SK-N-MC (cell line): Measurements from ENCODE around the gene TUBA4A.
A peak's percentile ranks its signal among the peaks of the same experiment; 100 is the strongest.

Experiments used
- DNase-seq: peaks from one replicate; pipeline ENCODE4 v3.0.0-alpha.2; 2011; ENCODE audit warnings: low read depth, low spot score
- H3K27ac ChIP-seq: fragments of 200-600 bp; sonication (generic); 2 replicates; pipeline ENCODE4 v1.5.1; 2016; ENCODE audit warnings: mixed run types
- H3K36me3 ChIP-seq: fragments of 200-600 bp; sonication (generic); 2 replicates; pipeline ENCODE4 v1.6.1; 2017; ENCODE audit warnings: antibody characterized with exemption, low read length, mixed read lengths; ENCODE audit not compliant: insufficient read depth
- H3K4me3 ChIP-seq: fragments of 200-600 bp; sonication (generic); 2 replicates; pipeline ENCODE4 v1.5.1; 2016
- H3K9ac ChIP-seq: fragments of 200-600 bp; sonication (generic); 2 replicates; pipeline ENCODE4 v1.8.0; 2017; ENCODE audit warnings: mixed run types, mixed read lengths; ENCODE audit not compliant: insufficient read length
- H3K9me3 ChIP-seq: fragments of 200-600 bp; sonication (generic); 2 replicates; pipeline ENCODE4 v1.6.1; 2017; ENCODE audit warnings: low read depth, mild to moderate bottlenecking, antibody characterized with exemption, low read length, moderate library complexity, mixed read lengths
- EZH2 ChIP-seq: fragments of 200-600 bp; sonication (generic); IDR thresholded peaks from one replicate; pipeline ENCODE4 v1.6.1; 2017; ENCODE audit warnings: antibody characterized with exemption
- FOXP2 ChIP-seq: optimal IDR thresholded peaks from 2 replicates; pipeline ENCODE3; 2011; ENCODE audit warnings: mild to moderate bottlenecking, moderate library complexity; ENCODE audit not compliant: insufficient read depth; ENCODE audit errors: extremely low read length, control extremely low read depth
- POLR2AphosphoS5 ChIP-seq: IDR thresholded peaks from 2 replicates; pipeline ENCODE4 v1.6.1; 2012; ENCODE audit warnings: mild to moderate bottlenecking, low read depth, low read length, borderline replicate concordance

The TUBA4A gene

GRCh38 chr2:219296142-219296541 lies 42.4 kb upstream of the TUBA4A start:
- Histone ChIP-seq H3K27ac (no peak overlapping the region), H3K9me3 (no peaks in the 10 kb centered on the region), H3K9ac (no peak overlapping the region), H3K4me3 (no peak overlapping the region), H3K36me3 (no peaks in the 10 kb centered on the region)
- TF ChIP-seq POLR2AphosphoS5: no peak
- TF ChIP-seq EZH2: no peak
- no peak for TF ChIP-seq FOXP2
- no peak for DNase-seq

- Histone ChIP-seq H3K27ac (no peak overlapping the region), H3K4me3 (peak overlapping the region; percentile 77), H3K9ac (peak overlapping the region; percentile 54), H3K9me3 (no peaks in the 10 kb centered on the region), H3K36me3 (no peaks in the 10 kb centered on the region)
- TF ChIP-seq POLR2AphosphoS5: peak; percentile 28; the same call in 1 of the 2 replicates
- TF ChIP-seq EZH2: no peak
- peak; percentile 28 for DNase-seq
Measured at GRCh38 chr2:219294356-219295351, 40.9 kb upstream of the TUBA4A start.

- H3K9ac ChIP-seq: no peak overlapping the region
- no peak overlapping the region for H3K4me3 ChIP-seq
- no peak for TF ChIP-seq EZH2
- TF ChIP-seq FOXP2: no peak
- TF ChIP-seq POLR2AphosphoS5: no peak
- DNase-seq: no peak
- H3K36me3 ChIP-seq: no peaks in the 10 kb centered on the region
- H3K9me3 ChIP-seq: no peaks in the 10 kb centered on the region
- no peak overlapping the region for H3K27ac ChIP-seq
Measured at GRCh38 chr2:219293736-219294231, 40.1 kb upstream of the TUBA4A start.

GRCh38 chr2:219292616-219293015 lies 38.9 kb upstream of the TUBA4A start:
- DNase-seq: no peak
- no peak overlapping the region for H3K9ac ChIP-seq
- H3K9me3 ChIP-seq: no peaks in the 10 kb centered on the region
- H3K36me3 ChIP-seq: no peaks in the 10 kb centered on the region
- H3K4me3 ChIP-seq: no peak overlapping the region
- no peak overlapping the region for H3K27ac ChIP-seq
- TF ChIP-seq POLR2AphosphoS5 (no peak), FOXP2 (no peak), EZH2 (no peak)

- TF ChIP-seq FOXP2: no peak
- no peak for TF ChIP-seq POLR2AphosphoS5
- no peak for TF ChIP-seq EZH2
- H3K36me3 ChIP-seq: no peaks in the 10 kb centered on the region
- H3K4me3 ChIP-seq: no peak overlapping the region
- no peak for DNase-seq
- no peak overlapping the region for H3K9ac ChIP-seq
- no peak overlapping the region for H3K27ac ChIP-seq
- H3K9me3 ChIP-seq: no peaks in the 10 kb centered on the region
Measured at GRCh38 chr2:219291910-219292490, 38.3 kb upstream of the TUBA4A start.

- Histone ChIP-seq H3K36me3 (no peaks in the 10 kb centered on the region), H3K27ac (no peak overlapping the region), H3K9me3 (no peaks in the 10 kb centered on the region), H3K4me3 (no peak overlapping the region), H3K9ac (no peak overlapping the region)
- TF ChIP-seq POLR2AphosphoS5 (no peak), FOXP2 (no peak), EZH2 (no peak)
- DNase-seq: no peak
Measured at GRCh38 chr2:219291394-219291793, 37.7 kb upstream of the TUBA4A start.

GRCh38 chr2:219290381-219291171 lies 36.9 kb upstream of the TUBA4A start:
- Histone ChIP-seq H3K9me3 (no peaks in the 10 kb centered on the region), H3K4me3 (no peak overlapping the region), H3K27ac (no peak overlapping the region), H3K36me3 (no peaks in the 10 kb centered on the region), H3K9ac (no peak overlapping the region)
- DNase-seq: no peak
- TF ChIP-seq EZH2: no peak
- no peak for TF ChIP-seq FOXP2
- TF ChIP-seq POLR2AphosphoS5: no peak
